Right lobe of liver (tissue), 6 donors: ENCODE data around the gene NSUN5. TPM values are rescaled to one million over a fixed set of nuclear protein-coding genes. Genes with fewer than 3 reads are reported as not detected.
A peak's percentile ranks its signal among the peaks of the same experiment; 100 is the strongest.

Source experiments
- ATAC-seq, 4 donors: fragments of 200-7000 bp; cut with Tn5 transposase; one replicate each; pipeline ENCODE4 v1.9.1; 2020; ENCODE audit warnings: mild to moderate bottlenecking in 4 of 4, moderate library complexity in 4 of 4
- DNase-seq, 3 donors: peaks; one replicate each; pipeline ENCODE4 v3.0.0-alpha.2; 2020
- H3K27ac ChIP-seq, 3 donors: fragments of 200-600 bp; one replicate each; pipeline ENCODE4 v1.8.0; 2022
- H3K27me3 ChIP-seq, 2 donors: fragments of 200-600 bp; one replicate each; pipeline ENCODE4 v1.8.0; 2022
- H3K36me3 ChIP-seq, 4 donors: fragments of 200-600 bp; sonication (generic) in 1 of 4; one replicate each; pipeline versions ENCODE4 v1.5.1 to v1.8.0; 2017 to 2022; ENCODE audit warnings: control low read depth in 1 of 4
- H3K4me1 ChIP-seq, 4 donors: fragments of 200-600 bp; sonication (generic) in 1 of 4; one replicate each; pipeline versions ENCODE4 v1.5.1 to v1.8.0; 2017 to 2022; ENCODE audit warnings: control low read depth in 1 of 4
- H3K4me3 ChIP-seq, 3 donors: fragments of 200-600 bp; one replicate each; pipeline ENCODE4 v1.8.0; 2022
- H3K9me3 ChIP-seq, 4 donors: fragments of 200-600 bp; sonication (generic) in 1 of 4; one replicate each; pipeline versions ENCODE4 v1.5.1 to v1.8.0; 2017 to 2022; ENCODE audit warnings: control low read depth in 1 of 4
- POLR2A ChIP-seq: fragments of 450-650 bp; IDR thresholded peaks from one replicate; pipeline ENCODE4 v1.6.1; 2017; ENCODE audit warnings: antibody characterized with exemption, mild to moderate bottlenecking
- WGBS: methylation state at CpG from one replicate; pipeline ENCODE4 v1.1.6; 2018; ENCODE audit warnings: low coverage, low lambda C conversion rate; ENCODE audit not compliant: insufficient coverage; ENCODE audit errors: missing lambda C conversion rate; 5-methylcytosine and 5-hydroxymethylcytosine counted together
- intact Hi-C, 2 donors: fragments of 100-400 bp; cut with DNase I; formaldehyde crosslinking; loops; one replicate each; pipeline versions ENCODE4 v1.11.2 to v1.14.1; 2022
- total RNA-seq, 6 experiments: library from RNA; depleted of rRNA in 2 of 6; stranded (reverse); fragments of >200 nt in 2 of 6; fragmentation: NEBNext Ultra II Directional in 3 of 6; extraction: Animal tissue kit (Norgen Biotek cat#: 25700) in 3 of 6; gene quantifications; one replicate each; pipeline versions ENCODE4 v1.1.0 to v1.2.4, GENCODE V29; 2016 to 2023
- TF ChIP-seq, protein P1 (sequence below), 4 donors: fragments of 200-600 bp in 3 of 4; fragments of 450-650 bp in 1 of 4; IDR thresholded peaks; one replicate each; pipeline versions ENCODE4 v1.5.1 to v1.8.0; 2016 to 2022; ENCODE audit warnings: antibody characterized with exemption in 4 of 4, mild to moderate bottlenecking in 2 of 4
- donor health status: DM: no; HTN: yes; CAD: no.
- donor health status: DM: no; HTN: no; CAD: no.
- donor health status: DM: no; HTN: no; CAD: no.
- donor health status: DM: no; HTN: yes; CAD: no.
- donor health status: DM: no; HTN: yes; CAD: no.

The NSUN5 gene
- total RNA-seq, 6 experiments from 2014 or later, result 7.5 to 16.8 (median 9.2) TPM

- TF ChIP-seq, protein P1, sequence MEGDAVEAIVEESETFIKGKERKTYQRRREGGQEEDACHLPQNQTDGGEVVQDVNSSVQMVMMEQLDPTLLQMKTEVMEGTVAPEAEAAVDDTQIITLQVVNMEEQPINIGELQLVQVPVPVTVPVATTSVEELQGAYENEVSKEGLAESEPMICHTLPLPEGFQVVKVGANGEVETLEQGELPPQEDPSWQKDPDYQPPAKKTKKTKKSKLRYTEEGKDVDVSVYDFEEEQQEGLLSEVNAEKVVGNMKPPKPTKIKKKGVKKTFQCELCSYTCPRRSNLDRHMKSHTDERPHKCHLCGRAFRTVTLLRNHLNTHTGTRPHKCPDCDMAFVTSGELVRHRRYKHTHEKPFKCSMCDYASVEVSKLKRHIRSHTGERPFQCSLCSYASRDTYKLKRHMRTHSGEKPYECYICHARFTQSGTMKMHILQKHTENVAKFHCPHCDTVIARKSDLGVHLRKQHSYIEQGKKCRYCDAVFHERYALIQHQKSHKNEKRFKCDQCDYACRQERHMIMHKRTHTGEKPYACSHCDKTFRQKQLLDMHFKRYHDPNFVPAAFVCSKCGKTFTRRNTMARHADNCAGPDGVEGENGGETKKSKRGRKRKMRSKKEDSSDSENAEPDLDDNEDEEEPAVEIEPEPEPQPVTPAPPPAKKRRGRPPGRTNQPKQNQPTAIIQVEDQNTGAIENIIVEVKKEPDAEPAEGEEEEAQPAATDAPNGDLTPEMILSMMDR (IDR thresholded peaks at IDR 0.05), result peak; percentile 54 to 69 (median 59)
- no peak for TF ChIP-seq POLR2A
- intact Hi-C loops, result loop anchor here (10.0 kb wide), 2 partner anchors 92 to 102 kb away; partner anchors contain the start of gene FZD9 (in 1 of the 2)
- DNase-seq (no peak), ATAC-seq (peak; percentile 76 to 90 (median 78))
- no peak overlapping the region for H3K4me3 ChIP-seq
- H3K27me3 ChIP-seq, result no peaks in the 10 kb centered on the region
- WGBS, result 34% methylated on average over 7 of the region's 8 CpGs
- H3K27ac ChIP-seq, result no peak overlapping the region
- no peaks in the 10 kb centered on the region for H3K36me3 ChIP-seq
- H3K9me3 ChIP-seq, result no peaks in the 10 kb centered on the region
- H3K4me1 ChIP-seq, result peaks cover 0 to 37% (median 5%) of the 10 kb centered on the region in 4 donors
Measured at GRCh38 chr7:73342645-73343044, 34.0 kb upstream of the NSUN5 start.

DNA sequence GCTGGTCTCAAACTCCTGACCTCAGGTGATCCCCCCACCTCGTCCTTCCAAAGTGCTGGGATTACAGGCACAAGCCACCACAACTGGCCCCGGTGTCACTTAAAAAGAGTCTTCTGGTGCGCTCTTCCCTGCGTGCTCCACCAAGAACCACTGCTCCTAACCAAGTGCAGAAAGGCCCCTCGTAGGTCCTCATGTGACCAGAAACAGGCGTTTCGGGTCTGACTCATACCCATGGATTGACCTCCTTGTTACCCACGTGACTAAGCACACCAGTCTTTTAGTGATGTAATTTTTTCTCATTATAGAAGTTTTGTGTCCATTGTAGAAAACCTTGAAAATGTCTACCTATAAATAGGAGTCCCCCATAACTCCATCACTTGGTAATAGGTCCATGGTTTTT lies 33.3 kb upstream of the NSUN5 start:
- WGBS, result 38% methylated on average over 7 of the region's 8 CpGs
- no peak overlapping the region for H3K4me3 ChIP-seq
- intact Hi-C loops, result loop anchor here (10.0 kb wide), 2 partner anchors 93 to 103 kb away; partner anchors contain the start of gene FZD9 (in 1 of the 2)
- no peak for DNase-seq
- H3K9me3 ChIP-seq, result no peaks in the 10 kb centered on the region
- TF ChIP-seq, protein P1 (IDR thresholded peaks at IDR 0.05), result no peak
- no peak for ATAC-seq
- no peaks in the 10 kb centered on the region for H3K36me3 ChIP-seq
- H3K27ac ChIP-seq, result no peak overlapping the region
- peaks cover 0 to 37% (median 5%) of the 10 kb centered on the region in 4 donors for H3K4me1 ChIP-seq
- H3K27me3 ChIP-seq, result no peaks in the 10 kb centered on the region

GRCh38 chr7:73340514-73340913 lies 31.9 kb upstream of the NSUN5 start:
- DNase-seq (no peak), ATAC-seq (no peak)
- Histone ChIP-seq H3K27ac (no peak overlapping the region), H3K27me3 (no peaks in the 10 kb centered on the region), H3K4me1 (peaks cover 0 to 32% (median 2%) of the 10 kb centered on the region in 4 donors), H3K4me3 (no peak overlapping the region), H3K9me3 (no peaks in the 10 kb centered on the region), H3K36me3 (no peaks in the 10 kb centered on the region)
- no peak for TF ChIP-seq POLR2A
- TF ChIP-seq, protein P1 (IDR thresholded peaks at IDR 0.05), result no peak
- WGBS, result 80% methylated on average over 7 of the region's 7 CpGs
- intact Hi-C loops, result loop anchor here (10.0 kb wide), 2 partner anchors 94 to 104 kb away; partner anchors contain the start of gene FZD9 (in 1 of the 2)

DNA sequence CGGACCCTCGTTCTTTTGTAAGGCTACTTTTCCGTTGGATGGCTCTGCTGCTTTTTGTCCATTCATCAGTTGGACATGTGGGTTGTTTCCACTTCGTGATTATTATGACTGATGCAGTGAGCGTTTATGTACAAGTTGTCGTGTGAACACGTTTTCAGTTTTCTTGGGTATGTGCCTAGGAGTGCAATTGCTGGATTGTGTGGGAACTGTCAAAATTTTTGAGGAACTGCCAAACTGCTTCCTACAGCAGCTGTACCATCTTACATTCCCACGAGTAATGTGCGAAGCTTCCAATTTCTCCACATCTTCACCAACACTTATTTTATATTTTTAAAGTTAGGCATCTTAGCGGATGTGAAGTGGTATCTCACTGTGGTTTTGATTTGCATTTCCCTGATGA lies 29.7 kb upstream of the NSUN5 start:
- no peak for ATAC-seq
- Histone ChIP-seq H3K27ac (no peak overlapping the region), H3K9me3 (no peaks in the 10 kb centered on the region), H3K36me3 (no peaks in the 10 kb centered on the region), H3K4me1 (peaks cover 0 to 10% (median 0%) of the 10 kb centered on the region in 4 donors), H3K27me3 (no peaks in the 10 kb centered on the region), H3K4me3 (no peak overlapping the region)
- WGBS, result 66% methylated on average over 10 of the region's 10 CpGs
- TF ChIP-seq, protein P1 (IDR thresholded peaks at IDR 0.05), result no peak
- TF ChIP-seq POLR2A, result no peak
- intact Hi-C loops, result no loop called here
- DNase-seq, result no peak
